ENCODE measurements around the gene DRC1.

Gene DRC1

GRCh38 chr2:26438526-26438925 lies 36.8 kb downstream of the DRC1 start:
- Histone ChIP-seq H3K27me3 (replicated peaks; ENCODE audit: control insufficient read depth, insufficient read depth, low read length) (no peaks in the 10 kb centered on the region; the same call in 1 of the 2 replicates), H3K4me3 (replicated peaks; ENCODE audit: low read depth, low read length) (no peak overlapping the region), H3K36me3 (ENCODE audit: control insufficient read depth, insufficient read depth, low read length) (no peaks in the 10 kb centered on the region)
- TF ChIP-seq, protein P1, sequence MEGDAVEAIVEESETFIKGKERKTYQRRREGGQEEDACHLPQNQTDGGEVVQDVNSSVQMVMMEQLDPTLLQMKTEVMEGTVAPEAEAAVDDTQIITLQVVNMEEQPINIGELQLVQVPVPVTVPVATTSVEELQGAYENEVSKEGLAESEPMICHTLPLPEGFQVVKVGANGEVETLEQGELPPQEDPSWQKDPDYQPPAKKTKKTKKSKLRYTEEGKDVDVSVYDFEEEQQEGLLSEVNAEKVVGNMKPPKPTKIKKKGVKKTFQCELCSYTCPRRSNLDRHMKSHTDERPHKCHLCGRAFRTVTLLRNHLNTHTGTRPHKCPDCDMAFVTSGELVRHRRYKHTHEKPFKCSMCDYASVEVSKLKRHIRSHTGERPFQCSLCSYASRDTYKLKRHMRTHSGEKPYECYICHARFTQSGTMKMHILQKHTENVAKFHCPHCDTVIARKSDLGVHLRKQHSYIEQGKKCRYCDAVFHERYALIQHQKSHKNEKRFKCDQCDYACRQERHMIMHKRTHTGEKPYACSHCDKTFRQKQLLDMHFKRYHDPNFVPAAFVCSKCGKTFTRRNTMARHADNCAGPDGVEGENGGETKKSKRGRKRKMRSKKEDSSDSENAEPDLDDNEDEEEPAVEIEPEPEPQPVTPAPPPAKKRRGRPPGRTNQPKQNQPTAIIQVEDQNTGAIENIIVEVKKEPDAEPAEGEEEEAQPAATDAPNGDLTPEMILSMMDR (IDR thresholded peaks at IDR 0.05; ENCODE audit: insufficient read depth, low read length, poor library complexity, severe bottlenecking): no peak
- DNase-seq (ENCODE audit: extremely low read depth, insufficient read length): no peak

DNA sequence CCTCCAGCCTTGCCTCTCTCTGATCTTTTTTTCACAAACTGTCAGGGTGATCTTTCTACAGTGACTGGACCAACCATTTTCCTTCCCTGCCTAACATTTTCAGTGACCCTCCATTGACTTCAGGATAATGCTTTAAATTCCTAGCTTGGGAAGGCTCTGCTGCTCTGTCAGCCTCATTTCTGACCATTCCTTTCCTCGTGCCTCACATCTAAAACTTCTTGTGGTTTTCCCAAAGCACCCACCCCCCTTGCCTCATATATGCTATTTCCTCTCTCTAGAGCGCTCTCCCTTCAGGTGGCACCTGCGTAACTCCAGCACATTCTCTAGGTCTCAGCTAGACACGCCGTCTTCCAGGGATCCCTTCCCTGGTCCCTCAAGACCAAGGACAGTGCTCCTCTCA lies 37.2 kb downstream of the DRC1 start:
- H3K27me3 ChIP-seq (replicated peaks; ENCODE audit: control insufficient read depth, insufficient read depth, low read length): no peaks in the 10 kb centered on the region; the same call in 1 of the 2 replicates
- DNase-seq (ENCODE audit: extremely low read depth, insufficient read length): no peak
- H3K4me3 ChIP-seq (replicated peaks; ENCODE audit: low read depth, low read length): no peak overlapping the region
- TF ChIP-seq, protein P1 (IDR thresholded peaks at IDR 0.05; ENCODE audit: insufficient read depth, low read length, poor library complexity, severe bottlenecking): no peak
- no peaks in the 10 kb centered on the region for H3K36me3 ChIP-seq (ENCODE audit: control insufficient read depth, insufficient read depth, low read length)

- H3K27me3 ChIP-seq (replicated peaks; ENCODE audit: control insufficient read depth, insufficient read depth, low read length): no peaks in the 10 kb centered on the region; the same call in none of the 2 replicates
- H3K36me3 ChIP-seq (ENCODE audit: control insufficient read depth, insufficient read depth, low read length): no peaks in the 10 kb centered on the region
- TF ChIP-seq, protein P1 (IDR thresholded peaks at IDR 0.05; ENCODE audit: insufficient read depth, low read length, poor library complexity, severe bottlenecking): no peak
- H3K4me3 ChIP-seq (replicated peaks; ENCODE audit: low read depth, low read length): no peak overlapping the region
- DNase-seq (ENCODE audit: extremely low read depth, insufficient read length): no peak
These were observed 40.6 kb downstream of the DRC1 start for GRCh38 chr2:26442301-26442700.

GRCh38 chr2:26442707-26443106 lies 41.0 kb downstream of the DRC1 start:
- TF ChIP-seq, protein P1 (IDR thresholded peaks at IDR 0.05; ENCODE audit: insufficient read depth, low read length, poor library complexity, severe bottlenecking): no peak
- H3K4me3 ChIP-seq (replicated peaks; ENCODE audit: low read depth, low read length): no peak overlapping the region
- no peak for DNase-seq (ENCODE audit: extremely low read depth, insufficient read length)
- no peaks in the 10 kb centered on the region; the same call in none of the 2 replicates for H3K27me3 ChIP-seq (replicated peaks; ENCODE audit: control insufficient read depth, insufficient read depth, low read length)
- no peaks in the 10 kb centered on the region for H3K36me3 ChIP-seq (ENCODE audit: control insufficient read depth, insufficient read depth, low read length)

DNA sequence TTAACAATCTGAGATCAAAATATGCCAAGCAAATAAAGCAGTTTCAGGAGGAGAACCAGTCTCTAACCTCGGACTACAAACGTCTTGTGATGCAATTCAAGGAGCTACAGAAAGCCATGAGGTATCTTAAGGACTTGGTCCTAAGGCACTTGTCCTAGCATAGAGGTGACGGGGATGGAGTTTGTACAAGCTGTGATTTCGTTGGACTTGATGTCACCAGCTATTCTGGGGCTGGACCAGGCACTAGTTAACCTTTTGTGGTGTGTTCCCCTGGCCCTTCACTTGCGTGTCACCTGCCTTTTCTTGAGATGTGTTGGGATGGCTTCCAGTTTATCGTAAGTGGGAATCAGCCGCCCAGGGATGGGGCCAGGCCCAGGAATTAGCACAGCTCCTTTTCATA lies 42.5 kb downstream of the DRC1 start:
- no peak overlapping the region for H3K4me3 ChIP-seq (replicated peaks; ENCODE audit: low read depth, low read length)
- TF ChIP-seq, protein P1 (IDR thresholded peaks at IDR 0.05; ENCODE audit: insufficient read depth, low read length, poor library complexity, severe bottlenecking): no peak
- H3K27me3 ChIP-seq (replicated peaks; ENCODE audit: control insufficient read depth, insufficient read depth, low read length): no peaks in the 10 kb centered on the region; the same call in none of the 2 replicates
- DNase-seq (ENCODE audit: extremely low read depth, insufficient read length): no peak
- H3K36me3 ChIP-seq (ENCODE audit: control insufficient read depth, insufficient read depth, low read length): no peaks in the 10 kb centered on the region

- TF ChIP-seq, protein P1 (IDR thresholded peaks at IDR 0.05; ENCODE audit: insufficient read depth, low read length, poor library complexity, severe bottlenecking): no peak
- H3K36me3 ChIP-seq (ENCODE audit: control insufficient read depth, insufficient read depth, low read length): no peaks in the 10 kb centered on the region
- no peak overlapping the region for H3K4me3 ChIP-seq (replicated peaks; ENCODE audit: low read depth, low read length)
- no peaks in the 10 kb centered on the region; the same call in 1 of the 2 replicates for H3K27me3 ChIP-seq (replicated peaks; ENCODE audit: control insufficient read depth, insufficient read depth, low read length)
- no peak for DNase-seq (ENCODE audit: extremely low read depth, insufficient read length)
These were observed 46.9 kb downstream of the DRC1 start for GRCh38 chr2:26448651-26449050.
